ENCODE measurements around the gene TTC39C. TPM values are rescaled to one million over a fixed set of nuclear protein-coding genes. Genes with fewer than 3 reads are reported as not detected.

The TTC39C gene
- total RNA-seq, 1 donor from 2014 or later, result 12.8 TPM

GRCh38 chr18:24114924-24115549 lies 100.5 kb downstream of the TTC39C start:
- TF ChIP-seq EZH2 (IDR thresholded peaks at IDR 0.05; ENCODE audit: insufficient read depth, low read length) (no peak), CTCF (IDR thresholded peaks at IDR 0.05; ENCODE audit: insufficient read depth, low read depth, low read length) (no peak)
- Histone ChIP-seq H3K79me2 (ENCODE audit: insufficient read depth, low read length) (no peaks in the 10 kb centered on the region), H2AFZ (ENCODE audit: low read depth, low read length) (no peak overlapping the region), H3K4me1 (ENCODE audit: insufficient read depth, low read length) (peaks cover 9% of the 10 kb centered on the region), H3K36me3 (ENCODE audit: insufficient read depth, low read length) (peaks cover 2% of the 10 kb centered on the region), H3K9ac (ENCODE audit: low read length) (no peak overlapping the region), H3K27me3 (ENCODE audit: insufficient read depth, low read length) (no peaks in the 10 kb centered on the region), H3K9me3 (ENCODE audit: insufficient read depth, low read depth, low read length) (no peaks in the 10 kb centered on the region), H3K27ac (ENCODE audit: low read depth, low read length) (no peak overlapping the region), H3K4me2 (ENCODE audit: low read length) (no peak overlapping the region), H3K4me3 (ENCODE audit: insufficient read depth, low read depth, low read length) (no peak overlapping the region), H4K20me1 (ENCODE audit: insufficient read depth, low read length) (peaks cover 7% of the 10 kb centered on the region)
- H3K27ac Mint-ChIP-seq (ENCODE audit: unreplicated experiment), result no peak overlapping the region
- no peaks in the 10 kb centered on the region for H3K9me3 Mint-ChIP-seq (ENCODE audit: unreplicated experiment)
- no peaks in the 10 kb centered on the region for H3K27me3 Mint-ChIP-seq (ENCODE audit: low read depth, unreplicated experiment)
- no peak overlapping the region for H3K4me3 Mint-ChIP-seq (ENCODE audit: unreplicated experiment)
- peaks cover 7% of the 10 kb centered on the region for H3K4me1 Mint-ChIP-seq (ENCODE audit: low read depth, unreplicated experiment)
- DNase-seq (ENCODE audit: low read depth) (no peak), FAIRE-seq (no peak)
- H3K36me3 Mint-ChIP-seq (ENCODE audit: low read depth, unreplicated experiment), result no peaks in the 10 kb centered on the region

GRCh38 chr18:24115628-24116027 lies 101.1 kb downstream of the TTC39C start:
- peaks cover 7% of the 10 kb centered on the region for H4K20me1 ChIP-seq (ENCODE audit: insufficient read depth, low read length)
- Mint-ChIP-seq H3K36me3 (ENCODE audit: low read depth, unreplicated experiment) (peaks cover 2% of the 10 kb centered on the region), H3K9me3 (ENCODE audit: unreplicated experiment) (no peaks in the 10 kb centered on the region), H3K4me1 (ENCODE audit: low read depth, unreplicated experiment) (peaks cover 7% of the 10 kb centered on the region), H3K4me3 (ENCODE audit: unreplicated experiment) (no peak overlapping the region), H3K27me3 (ENCODE audit: low read depth, unreplicated experiment) (no peaks in the 10 kb centered on the region), H3K27ac (ENCODE audit: unreplicated experiment) (no peak overlapping the region)
- no peak overlapping the region for H3K9ac ChIP-seq (ENCODE audit: low read length)
- no peak overlapping the region for H3K4me3 ChIP-seq (ENCODE audit: insufficient read depth, low read depth, low read length)
- peaks cover 3% of the 10 kb centered on the region for H3K36me3 ChIP-seq (ENCODE audit: insufficient read depth, low read length)
- H2AFZ ChIP-seq (ENCODE audit: low read depth, low read length), result no peak overlapping the region
- no peak overlapping the region for H3K4me2 ChIP-seq (ENCODE audit: low read length)
- FAIRE-seq, result no peak
- no peaks in the 10 kb centered on the region for H3K79me2 ChIP-seq (ENCODE audit: insufficient read depth, low read length)
- no peaks in the 10 kb centered on the region for H3K9me3 ChIP-seq (ENCODE audit: insufficient read depth, low read depth, low read length)
- no peak for DNase-seq (ENCODE audit: low read depth)
- no peaks in the 10 kb centered on the region for H3K27me3 ChIP-seq (ENCODE audit: insufficient read depth, low read length)
- peaks cover 9% of the 10 kb centered on the region for H3K4me1 ChIP-seq (ENCODE audit: insufficient read depth, low read length)
- TF ChIP-seq CTCF (IDR thresholded peaks at IDR 0.05; ENCODE audit: insufficient read depth, low read depth, low read length) (no peak), EZH2 (IDR thresholded peaks at IDR 0.05; ENCODE audit: insufficient read depth, low read length) (no peak)
- no peak overlapping the region for H3K27ac ChIP-seq (ENCODE audit: low read depth, low read length)

All from astrocyte (in vitro differentiated cells and primary cell).